NT2/D1 (cell line): ENCODE data around the gene RPS6KB2.
A peak's percentile ranks its signal among the peaks of the same experiment; 100 is the strongest.

Source experiments
- DNase-seq: peaks from one replicate; pipeline ENCODE4 v3.0.0-alpha.2; 2011; ENCODE audit warnings: low read depth, low spot score
- H3K27me3 ChIP-seq: 2 replicates; pipeline ENCODE4 v1.6.0; 2011; ENCODE audit warnings: mild to moderate bottlenecking; ENCODE audit not compliant: insufficient read length, insufficient read depth
- H3K36me3 ChIP-seq: 2 replicates; pipeline ENCODE4 v1.6.1; 2011; ENCODE audit warnings: mild to moderate bottlenecking, low read length, mixed read lengths; ENCODE audit not compliant: insufficient read depth, insufficient read length
- H3K4me1 ChIP-seq: 2 replicates; pipeline ENCODE4 v1.5.1; 2011; ENCODE audit not compliant: insufficient read depth, insufficient read length
- H3K4me3 ChIP-seq: 2 replicates; pipeline ENCODE4 v1.5.1; 2011; ENCODE audit warnings: low read depth; ENCODE audit not compliant: insufficient read length
- H3K9ac ChIP-seq: 2 replicates; pipeline ENCODE4 v1.6.0; 2011; ENCODE audit warnings: low read depth; ENCODE audit not compliant: insufficient read length
- H3K9me3 ChIP-seq: 2 replicates; pipeline ENCODE4 v1.5.1; 2011; ENCODE audit warnings: mild to moderate bottlenecking, low read length; ENCODE audit not compliant: insufficient read depth
- SUZ12 ChIP-seq: IDR thresholded peaks from 2 replicates; pipeline ENCODE4 v1.6.1; 2011; ENCODE audit not compliant: insufficient read length, insufficient read depth; ENCODE audit errors: extremely low read depth
- YY1 ChIP-seq: IDR thresholded peaks from 2 replicates; pipeline ENCODE4 v1.6.1; 2011; ENCODE audit not compliant: insufficient read length, insufficient read depth
- ZNF274 ChIP-seq: IDR thresholded peaks from 2 replicates; pipeline ENCODE4 v1.6.1; 2011; ENCODE audit warnings: mild to moderate bottlenecking, low read depth, low read length

The RPS6KB2 gene

DNA sequence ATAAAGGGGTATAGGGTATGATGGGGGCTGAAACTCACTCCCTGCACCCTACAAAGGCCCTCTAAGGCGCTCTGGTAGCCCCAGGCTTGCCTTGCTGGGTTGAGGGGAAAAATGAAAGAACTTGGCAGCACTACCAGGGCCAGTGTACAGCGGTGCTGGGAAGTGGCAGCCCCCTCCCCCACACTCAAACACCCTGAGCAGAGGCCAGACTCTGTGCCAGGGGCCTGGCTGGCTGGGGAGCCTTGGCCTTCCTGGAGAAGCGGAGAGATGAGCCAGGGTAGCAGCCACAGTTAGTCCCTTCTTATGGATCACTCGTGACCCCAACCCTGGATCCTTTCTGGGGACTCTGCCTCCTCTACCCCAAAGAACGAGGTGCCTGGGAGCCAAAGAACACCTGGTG lies 38.1 kb downstream of the RPS6KB2 start:
- Histone ChIP-seq H3K9me3 (no peaks in the 10 kb centered on the region), H3K4me3 (no peak overlapping the region), H3K9ac (peak overlapping the region; percentile 97), H3K4me1 (peaks cover 31% of the 10 kb centered on the region), H3K36me3 (no peaks in the 10 kb centered on the region), H3K27me3 (no peaks in the 10 kb centered on the region)
- no peak for DNase-seq
- TF ChIP-seq SUZ12: no peak
- no peak for TF ChIP-seq YY1
- TF ChIP-seq ZNF274: no peak

DNA sequence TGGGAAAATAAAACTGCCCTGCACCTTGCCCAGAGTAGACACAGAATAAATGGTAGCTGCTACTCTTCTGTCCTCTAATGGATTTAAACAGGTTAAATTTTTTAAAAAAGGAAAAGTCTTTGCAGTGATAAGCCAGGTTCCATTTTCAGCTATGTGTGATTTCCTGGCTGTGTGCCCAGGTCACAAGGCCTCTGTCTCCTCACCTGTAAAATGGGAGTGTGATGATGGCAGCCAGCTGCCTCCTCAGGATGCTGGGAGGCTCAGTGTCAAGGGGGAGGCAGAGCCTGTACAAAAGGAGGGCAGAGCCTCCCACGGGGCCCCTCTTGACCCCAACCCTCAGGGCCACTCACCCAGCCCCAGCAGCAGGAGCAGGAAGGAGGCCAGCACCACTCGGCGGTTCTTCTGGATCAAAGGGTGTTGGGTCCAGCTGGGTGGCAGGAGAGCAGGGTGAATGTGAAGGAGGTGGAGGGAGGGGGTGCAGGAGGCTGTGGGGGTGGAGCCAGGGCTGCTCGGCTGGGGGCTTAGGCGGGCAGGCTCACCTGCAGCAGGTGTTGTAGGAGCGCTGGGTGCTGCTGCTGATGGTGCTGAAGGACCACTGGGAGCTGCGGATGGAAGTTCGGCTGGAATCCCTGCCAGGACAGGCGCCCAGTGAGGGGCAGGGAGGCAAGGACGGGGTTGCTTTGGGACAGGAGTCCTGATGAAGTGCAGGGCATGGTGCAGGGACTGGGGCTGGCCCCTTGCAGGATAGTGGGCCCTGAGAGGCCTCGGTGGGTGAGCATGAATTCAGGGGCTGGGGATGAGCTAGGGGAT lies 38.9 kb downstream of the RPS6KB2 start:
- no peaks in the 10 kb centered on the region for H3K9me3 ChIP-seq
- no peaks in the 10 kb centered on the region for H3K36me3 ChIP-seq
- H3K27me3 ChIP-seq: no peaks in the 10 kb centered on the region
- no peak for DNase-seq
- H3K4me3 ChIP-seq: no peak overlapping the region
- H3K4me1 ChIP-seq: peaks cover 31% of the 10 kb centered on the region
- no peak for TF ChIP-seq ZNF274
- TF ChIP-seq YY1: no peak
- no peak for TF ChIP-seq SUZ12
- peak overlapping the region; percentile 97 for H3K9ac ChIP-seq

DNA sequence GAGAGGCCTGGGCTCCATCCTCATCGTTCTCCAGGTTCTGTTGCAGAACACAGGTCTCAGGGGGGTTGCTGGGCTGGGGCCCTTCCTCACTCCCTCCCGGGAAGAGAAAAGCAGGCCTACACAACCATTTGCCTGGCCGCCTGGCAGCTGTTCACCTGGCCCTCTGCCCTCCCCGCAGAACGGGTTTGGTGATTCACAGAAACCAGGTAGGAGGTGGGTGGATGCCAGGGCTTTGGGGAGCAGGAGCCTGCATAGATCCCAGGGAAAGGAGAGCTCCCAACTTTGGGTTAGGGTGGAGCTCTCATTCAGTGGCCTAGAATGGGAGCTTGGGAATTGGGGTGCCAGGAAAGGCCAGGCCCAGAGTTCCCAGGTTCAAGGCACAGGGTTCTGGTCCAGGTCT lies 39.8 kb downstream of the RPS6KB2 start:
- Histone ChIP-seq H3K9ac (peak overlapping the region; percentile 97), H3K4me1 (peaks cover 31% of the 10 kb centered on the region), H3K4me3 (peak overlapping the region; percentile 84)

DNA sequence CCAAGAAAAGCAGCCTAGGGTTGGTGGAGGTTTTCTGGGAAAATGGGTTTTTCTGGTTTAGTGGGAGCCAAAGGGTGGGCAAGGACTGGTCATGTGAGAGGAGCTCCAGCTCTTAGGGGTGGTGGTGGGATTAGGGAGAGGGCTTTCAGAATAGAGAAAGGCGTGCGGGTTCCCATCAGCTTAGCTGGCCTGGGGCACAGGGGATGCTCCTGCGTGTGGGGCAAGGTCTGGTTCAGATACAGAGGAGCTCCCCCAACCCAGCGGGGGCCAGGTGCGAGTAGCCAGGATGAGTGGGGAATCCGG lies 40.1 kb downstream of the RPS6KB2 start:
- H3K9me3 ChIP-seq: no peaks in the 10 kb centered on the region
- no peaks in the 10 kb centered on the region for H3K36me3 ChIP-seq
- no peaks in the 10 kb centered on the region for H3K27me3 ChIP-seq
- H3K4me3 ChIP-seq: peak overlapping the region; percentile 84
- TF ChIP-seq SUZ12 (no peak), ZNF274 (no peak), YY1 (no peak)
- peak overlapping the region; percentile 97 for H3K9ac ChIP-seq
- no peak for DNase-seq
- H3K4me1 ChIP-seq: peaks cover 29% of the 10 kb centered on the region

More for the DNA sequence above, 39.8 kb downstream of the RPS6KB2 start:
- H3K36me3 ChIP-seq: no peaks in the 10 kb centered on the region
- DNase-seq: no peak
- H3K9me3 ChIP-seq: no peaks in the 10 kb centered on the region
- H3K27me3 ChIP-seq: no peaks in the 10 kb centered on the region
- TF ChIP-seq YY1 (no peak), ZNF274 (no peak), SUZ12 (no peak)

DNA sequence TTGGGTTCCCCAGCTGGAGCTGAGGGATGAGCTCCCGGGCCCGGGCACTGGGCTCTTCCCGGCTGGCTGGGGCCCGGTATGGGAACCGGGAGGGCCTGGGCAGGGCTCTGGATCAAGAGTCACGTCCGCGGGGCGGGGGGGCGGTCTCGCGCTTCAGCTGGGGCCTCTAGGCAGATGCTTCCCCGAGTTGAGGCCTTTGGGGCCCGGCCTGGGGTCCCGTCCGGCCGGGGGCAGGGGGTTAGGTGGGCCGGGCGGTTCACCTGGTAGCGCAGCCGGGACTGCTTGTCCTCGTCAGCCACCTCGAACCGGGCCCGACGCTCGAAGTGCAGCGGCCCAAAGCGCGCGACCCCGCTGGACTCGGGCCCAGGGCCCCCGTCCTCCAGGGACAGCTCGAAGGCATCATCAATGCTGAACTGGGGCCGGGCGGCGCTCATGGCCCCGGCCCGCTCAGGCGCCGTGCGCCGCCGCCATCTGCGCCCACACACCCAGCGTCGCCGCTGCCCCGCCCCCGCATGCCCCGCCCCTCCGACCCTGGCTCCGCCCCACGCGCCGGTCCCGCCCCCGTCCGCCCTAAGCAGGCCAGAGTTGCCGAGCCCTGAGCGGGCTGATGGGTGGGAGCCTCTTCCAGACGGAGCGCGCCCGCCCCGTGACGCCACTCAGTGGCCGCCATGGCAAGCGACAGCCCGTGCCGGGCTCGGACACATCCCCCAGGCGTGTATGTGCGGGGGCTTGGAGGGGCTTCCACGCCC lies 40.6 kb downstream of the RPS6KB2 start, which contains the start of gene TMEM134:
Gene TMEM134 (minus strand): TSS at position 493 of the 749 bp plus-strand sequence. CDS start 59 bp downstream, at position 434.
- Histone ChIP-seq H3K9me3 (no peaks in the 10 kb centered on the region), H3K4me1 (peaks cover 26% of the 10 kb centered on the region), H3K36me3 (no peaks in the 10 kb centered on the region), H3K27me3 (no peaks in the 10 kb centered on the region), H3K4me3 (peak within 1 kb of the TSS; percentile 84), H3K9ac (peak within 1 kb of the TSS; percentile 97)
- peak; percentile 95 for DNase-seq
- TF ChIP-seq YY1 (peak; percentile 48), SUZ12 (no peak), ZNF274 (no peak)

DNA sequence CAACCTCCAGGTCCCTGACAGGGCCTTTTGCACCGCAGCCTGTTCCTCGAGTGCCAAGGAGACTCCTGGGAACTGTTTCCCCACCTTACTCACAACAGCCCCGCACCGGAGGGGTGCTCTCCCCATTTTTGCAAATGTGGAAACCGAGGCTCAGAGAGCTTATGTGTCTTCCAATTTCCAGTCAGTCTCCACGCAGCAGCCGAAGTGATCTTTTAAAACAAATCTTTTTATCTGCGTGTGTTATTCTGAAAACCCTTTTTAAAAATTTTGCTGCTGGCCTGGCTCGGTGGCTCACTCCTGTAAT lies 41.2 kb downstream of the RPS6KB2 start:
- peaks cover 24% of the 10 kb centered on the region for H3K4me1 ChIP-seq
- H3K4me3 ChIP-seq: peak overlapping the region; percentile 84

More for the DNA sequence above, 41.2 kb downstream of the RPS6KB2 start:
- Histone ChIP-seq H3K36me3 (no peaks in the 10 kb centered on the region), H3K9ac (peak overlapping the region; percentile 84), H3K27me3 (no peaks in the 10 kb centered on the region), H3K9me3 (no peaks in the 10 kb centered on the region)
- TF ChIP-seq YY1: no peak
- TF ChIP-seq ZNF274: no peak
- no peak for TF ChIP-seq SUZ12
- DNase-seq: no peak
